Body of pancreas (tissue), 4 donors: ENCODE results near the gene HSDL2. TPM values are rescaled to one million over a fixed set of nuclear protein-coding genes. Genes with fewer than 3 reads are reported as not detected.
A peak's percentile ranks its signal among the peaks of the same experiment; 100 is the strongest.
"Not testable (repeated sequence)": the region's sequence is repeated elsewhere in the genome, so short reads cannot be mapped to it uniquely, and the experiment has no call there.

Source experiments
- ATAC-seq: fragments of 150-250 bp; one replicate; pipeline ENCODE4 v1.9.1; 2016
- DNase-seq, 4 donors: peaks; one replicate each; pipeline ENCODE4 v3.0.0-alpha.2; 2019
- H3K27ac ChIP-seq, 4 donors: fragments of 200-600 bp; sonication (generic); 1 replicate in 3 of 4; 2 replicates in 1 of 4; pipeline versions ENCODE4 v1.5.1 to v1.6.1; 2016 to 2019; ENCODE audit warnings: mild to moderate bottlenecking in 1 of 4, mixed read lengths in 1 of 4, moderate library complexity in 1 of 4
- H3K27me3 ChIP-seq, 2 donors: fragments of 200-600 bp; sonication (generic); one replicate each; pipeline ENCODE4 v1.6.0; 2016; ENCODE audit warnings: mild to moderate bottlenecking in 1 of 2
- H3K36me3 ChIP-seq, 2 donors: fragments of 200-600 bp; sonication (generic); replicated peaks in 1 of 2; 2 replicates each; pipeline ENCODE4 v1.5.1; 2016; ENCODE audit warnings: low read depth in 2 of 2; ENCODE audit not compliant: insufficient read depth in 1 of 2
- H3K4me1 ChIP-seq: fragments of 200-600 bp; sonication (generic); one replicate; pipeline ENCODE4 v1.6.0; 2016
- H3K4me3 ChIP-seq, 2 donors: fragments of 200-600 bp; sonication (generic); 1 replicate in 1 of 2; 2 replicates in 1 of 2; pipeline ENCODE4 v1.5.1; 2016 to 2019
- H3K9me3 ChIP-seq, 3 donors: fragments of 200-600 bp; sonication (generic); 1 replicate in 2 of 3; 2 replicates in 1 of 3; pipeline ENCODE4 v1.5.1; 2016
- POLR2A ChIP-seq, 3 donors: fragments of 450-650 bp; IDR thresholded peaks; one replicate each; pipeline ENCODE4 v1.6.1; 2016; ENCODE audit warnings: antibody characterized with exemption in 3 of 3, mild to moderate bottlenecking in 2 of 3
- WGBS, 2 donors: methylation state at CpG; one replicate each; pipeline ENCODE4 v1.1.5; 2017; 5-methylcytosine and 5-hydroxymethylcytosine counted together
- intact Hi-C: fragments of 100-400 bp; cut with DNase I; formaldehyde crosslinking; loops from one replicate; pipeline ENCODE4 v1.15.1; 2023
- total RNA-seq, 2 donors: library from RNA; depleted of rRNA; stranded (reverse); fragments of >200 nt; gene quantifications; one replicate each; pipeline ENCODE4 v1.1.0, GENCODE V29; 2016
- TF ChIP-seq, protein P1 (sequence below), 7 experiments: fragments of 450-650 bp in 4 of 7; fragments of 200-600 bp in 3 of 7; sonication (generic) in 3 of 7; IDR thresholded peaks; one replicate each; pipeline ENCODE4 v1.5.1; 2016 to 2019; ENCODE audit warnings: antibody characterized with exemption in 7 of 7

HSDL2 gene
- total RNA-seq, 2 donors from 2014 or later, result 20.5 to 22.7 TPM

DNA sequence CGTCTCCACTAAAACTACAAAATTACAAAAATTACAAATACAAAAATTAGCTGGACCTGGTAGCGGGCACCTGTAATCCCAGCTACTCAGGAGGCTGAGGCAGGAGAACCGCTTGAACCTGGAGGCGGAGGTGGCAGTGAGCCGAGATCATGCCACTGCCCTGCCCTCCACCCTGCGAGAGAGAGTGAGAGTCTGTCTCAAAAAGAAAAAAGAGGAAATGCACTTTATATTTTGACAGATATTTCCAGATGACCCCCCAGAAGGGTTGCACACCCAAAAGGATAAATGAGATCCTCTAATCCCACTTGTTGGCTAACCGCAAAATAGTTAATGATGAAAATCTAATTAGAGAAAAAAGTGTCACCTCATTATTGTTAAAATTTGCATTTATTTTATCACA lies 2.2 kb downstream of the HSDL2 start:
- no peak for DNase-seq
- intact Hi-C loops, result no loop called here
- TF ChIP-seq, protein P1, sequence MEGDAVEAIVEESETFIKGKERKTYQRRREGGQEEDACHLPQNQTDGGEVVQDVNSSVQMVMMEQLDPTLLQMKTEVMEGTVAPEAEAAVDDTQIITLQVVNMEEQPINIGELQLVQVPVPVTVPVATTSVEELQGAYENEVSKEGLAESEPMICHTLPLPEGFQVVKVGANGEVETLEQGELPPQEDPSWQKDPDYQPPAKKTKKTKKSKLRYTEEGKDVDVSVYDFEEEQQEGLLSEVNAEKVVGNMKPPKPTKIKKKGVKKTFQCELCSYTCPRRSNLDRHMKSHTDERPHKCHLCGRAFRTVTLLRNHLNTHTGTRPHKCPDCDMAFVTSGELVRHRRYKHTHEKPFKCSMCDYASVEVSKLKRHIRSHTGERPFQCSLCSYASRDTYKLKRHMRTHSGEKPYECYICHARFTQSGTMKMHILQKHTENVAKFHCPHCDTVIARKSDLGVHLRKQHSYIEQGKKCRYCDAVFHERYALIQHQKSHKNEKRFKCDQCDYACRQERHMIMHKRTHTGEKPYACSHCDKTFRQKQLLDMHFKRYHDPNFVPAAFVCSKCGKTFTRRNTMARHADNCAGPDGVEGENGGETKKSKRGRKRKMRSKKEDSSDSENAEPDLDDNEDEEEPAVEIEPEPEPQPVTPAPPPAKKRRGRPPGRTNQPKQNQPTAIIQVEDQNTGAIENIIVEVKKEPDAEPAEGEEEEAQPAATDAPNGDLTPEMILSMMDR (IDR thresholded peaks at IDR 0.05), result no peak
- no peak for TF ChIP-seq POLR2A (IDR thresholded peaks at IDR 0.05)
- H3K27ac ChIP-seq, result no peak overlapping the region
- no peaks in the 10 kb centered on the region for H3K36me3 ChIP-seq
- WGBS, 2 donors, result 95 to 97% methylated on average over 7 of the region's 7 CpGs
- no peaks in the 10 kb centered on the region for H3K9me3 ChIP-seq
- no peaks in the 10 kb centered on the region for H3K27me3 ChIP-seq
- H3K4me3 ChIP-seq, result no peak overlapping the region
- no peak for ATAC-seq
- H3K4me1 ChIP-seq, result peaks cover 42% of the 10 kb centered on the region

DNA sequence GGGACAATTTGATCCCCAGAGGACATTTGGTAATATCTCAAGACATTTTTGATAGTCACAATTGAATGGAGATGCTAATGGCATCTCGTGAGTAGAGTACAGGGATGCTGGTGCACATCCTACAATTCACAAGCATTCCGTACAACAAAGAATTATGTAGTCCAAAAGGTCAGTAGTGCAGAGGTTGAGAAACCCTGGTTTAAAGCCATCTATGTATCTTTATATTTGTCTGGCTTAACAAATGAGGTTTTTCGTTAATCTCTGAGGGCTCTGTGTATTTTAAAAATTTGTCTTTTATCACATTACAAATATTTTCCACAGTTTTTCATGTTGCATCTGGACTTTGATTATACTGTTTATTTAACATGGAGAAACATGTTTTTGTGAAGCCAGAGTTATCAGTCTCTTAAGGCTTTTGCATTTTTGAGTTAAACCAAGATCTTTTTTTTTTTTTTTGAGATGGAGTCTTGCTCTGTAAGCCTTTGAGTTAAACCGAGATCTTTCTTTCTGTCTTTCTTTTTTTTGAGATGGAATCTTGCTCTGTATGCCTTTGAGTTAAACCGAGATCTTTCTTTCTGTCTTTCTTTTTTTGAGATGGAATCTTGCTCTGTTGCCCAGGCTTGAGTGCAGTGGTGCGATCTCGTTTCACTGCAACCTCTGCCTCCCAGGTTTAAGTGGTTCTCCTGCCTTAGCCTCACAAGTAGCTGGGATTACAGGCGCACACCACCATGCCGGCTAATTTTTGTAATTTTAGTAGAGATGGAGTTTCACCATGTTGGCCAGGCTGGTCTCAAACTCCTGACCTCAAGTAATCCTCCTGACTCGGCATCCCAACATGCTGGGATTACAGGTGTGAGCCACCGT lies 2.8 kb downstream of the HSDL2 start:
- no peaks in the 10 kb centered on the region for H3K36me3 ChIP-seq
- H3K27me3 ChIP-seq, result no peaks in the 10 kb centered on the region
- DNase-seq (no peak), ATAC-seq (no peak)
- H3K4me3 ChIP-seq, result no peak overlapping the region
- intact Hi-C loops, result no loop called here
- no peak overlapping the region for H3K27ac ChIP-seq
- no peaks in the 10 kb centered on the region for H3K9me3 ChIP-seq
- TF ChIP-seq POLR2A (IDR thresholded peaks at IDR 0.05), result no peak
- TF ChIP-seq, protein P1 (IDR thresholded peaks at IDR 0.05), result no peak
- peaks cover 36% of the 10 kb centered on the region for H3K4me1 ChIP-seq
- WGBS, 2 donors, result 65 to 67% methylated on average over 11 of the region's 11 CpGs

DNA sequence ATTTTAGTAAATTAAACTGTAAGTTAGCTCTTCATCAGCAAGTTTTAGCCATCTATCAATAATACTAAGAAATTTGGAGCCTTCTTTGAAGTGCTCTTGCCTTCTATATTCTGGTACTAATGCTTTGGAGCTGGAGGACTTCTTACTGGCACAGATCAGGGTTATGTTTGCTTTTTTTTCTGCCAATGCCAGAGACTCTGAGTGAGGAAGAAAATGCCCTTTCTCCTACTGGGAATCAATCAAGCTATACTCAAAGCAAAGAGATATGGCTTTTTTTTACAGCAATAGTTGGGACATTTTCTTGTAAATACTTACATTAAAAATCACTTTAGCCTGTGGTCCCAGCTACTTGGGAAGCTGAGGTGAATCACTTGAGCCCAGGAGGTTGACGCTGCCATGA lies 4.3 kb downstream of the HSDL2 start:
- intact Hi-C loops, result no loop called here

DNA sequence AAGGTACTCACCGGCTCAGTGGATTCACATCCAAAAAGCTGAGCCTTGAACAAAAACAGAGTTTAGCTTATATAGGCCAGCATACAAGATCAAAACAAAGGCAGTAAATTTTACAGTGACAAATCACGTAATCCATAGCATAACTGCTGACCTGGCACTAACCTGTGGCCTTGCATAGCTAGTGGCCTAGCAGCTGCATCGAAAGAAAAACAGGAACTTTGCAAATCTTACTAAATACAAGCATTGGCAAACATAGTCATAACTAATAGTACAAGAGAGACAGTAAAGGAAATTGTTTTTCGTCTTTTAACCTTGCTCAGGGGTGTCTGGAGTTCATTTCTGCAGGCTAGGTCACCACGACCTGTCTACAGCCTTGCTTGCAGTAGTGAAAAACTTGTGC lies 4.8 kb downstream of the HSDL2 start:
- DNase-seq, result peak in 1 of 4 donors; percentile 27
- intact Hi-C loops, result no loop called here
- no peaks in the 10 kb centered on the region for H3K36me3 ChIP-seq
- H3K27ac ChIP-seq, result peak overlapping the region in 1 of 4 donors; percentile 60
- no peak overlapping the region for H3K4me3 ChIP-seq
- no peaks in the 10 kb centered on the region for H3K9me3 ChIP-seq
- TF ChIP-seq, protein P1 (IDR thresholded peaks at IDR 0.05), result no peak
- no peak for TF ChIP-seq POLR2A (IDR thresholded peaks at IDR 0.05)
- 34 to 49% methylated on average over 5 of the region's 5 CpGs for WGBS, 2 donors
- no peak for ATAC-seq
- no peaks in the 10 kb centered on the region for H3K27me3 ChIP-seq
- peaks cover 25% of the 10 kb centered on the region for H3K4me1 ChIP-seq

More for the DNA sequence above, 4.3 kb downstream of the HSDL2 start:
- DNase-seq (no peak), ATAC-seq (no peak)
- no peak overlapping the region for H3K4me3 ChIP-seq
- 67 to 93% methylated on average over 1 of the region's 1 CpG for WGBS, 2 donors
- H3K9me3 ChIP-seq, result no peaks in the 10 kb centered on the region
- TF ChIP-seq, protein P1 (IDR thresholded peaks at IDR 0.05), result no peak
- no peak for TF ChIP-seq POLR2A (IDR thresholded peaks at IDR 0.05)
- H3K36me3 ChIP-seq, result no peaks in the 10 kb centered on the region
- peak overlapping the region in 1 of 4 donors; percentile 60 for H3K27ac ChIP-seq
- peaks cover 25% of the 10 kb centered on the region for H3K4me1 ChIP-seq
- H3K27me3 ChIP-seq, result no peaks in the 10 kb centered on the region

DNA sequence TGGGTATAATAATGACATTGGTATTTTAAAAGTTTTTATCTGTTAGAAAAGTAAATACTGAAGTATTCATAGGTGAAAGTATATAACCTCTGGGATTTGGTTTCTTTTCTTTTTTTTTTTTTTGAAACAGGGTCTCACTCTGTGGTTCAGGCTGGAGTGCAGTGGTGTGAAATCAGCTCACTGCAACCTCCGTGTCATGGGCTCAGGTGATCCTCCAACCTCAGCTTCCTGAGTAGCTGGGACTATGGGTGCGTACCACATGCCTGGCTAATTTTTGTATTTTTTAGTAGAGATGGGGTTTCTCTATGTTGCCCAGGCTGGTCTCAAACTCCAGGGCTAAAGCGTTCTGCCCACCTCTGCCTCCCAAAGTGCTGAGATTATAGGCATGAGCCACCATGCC lies 7.2 kb downstream of the HSDL2 start:
- Histone ChIP-seq H3K27me3 (no peaks in the 10 kb centered on the region), H3K9me3 (no peaks in the 10 kb centered on the region), H3K4me3 (no peak overlapping the region), H3K36me3 (no peaks in the 10 kb centered on the region), H3K27ac (no peak overlapping the region), H3K4me1 (peaks cover 15% of the 10 kb centered on the region)
- TF ChIP-seq POLR2A (IDR thresholded peaks at IDR 0.05), result no peak
- TF ChIP-seq, protein P1 (IDR thresholded peaks at IDR 0.05), result no peak
- intact Hi-C loops, result no loop called here
- ATAC-seq (no peak), DNase-seq (no peak)
- 87 to 96% methylated on average over 3 of the region's 3 CpGs for WGBS, 2 donors

DNA sequence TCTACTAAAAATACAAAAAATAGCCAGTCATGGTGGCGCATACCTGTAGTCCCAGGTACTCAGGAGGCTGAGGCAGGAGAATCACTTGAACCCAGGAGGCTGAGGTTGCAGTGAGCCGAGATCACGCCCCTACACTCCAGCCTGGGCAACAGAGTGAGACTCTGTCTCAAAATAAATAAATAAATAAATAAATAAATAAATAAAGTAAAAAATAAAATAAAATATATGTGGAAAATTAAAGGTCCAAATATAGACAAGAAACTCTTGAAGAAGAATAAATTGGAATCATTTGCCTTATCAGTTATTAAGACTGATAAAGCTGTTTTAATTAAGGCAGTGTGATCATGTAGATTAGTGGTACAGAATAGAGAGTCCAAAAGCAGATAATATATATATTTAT lies 10.0 kb downstream of the HSDL2 start:
- 96 to 100% methylated on average over 3 of the region's 3 CpGs for WGBS, 2 donors
- H3K9me3 ChIP-seq, DNase-seq, H3K4me3 ChIP-seq, H3K4me1 ChIP-seq, ATAC-seq, H3K27ac ChIP-seq, H3K36me3 ChIP-seq, H3K27me3 ChIP-seq, intact Hi-C loops: not testable (repeated sequence)

DNA sequence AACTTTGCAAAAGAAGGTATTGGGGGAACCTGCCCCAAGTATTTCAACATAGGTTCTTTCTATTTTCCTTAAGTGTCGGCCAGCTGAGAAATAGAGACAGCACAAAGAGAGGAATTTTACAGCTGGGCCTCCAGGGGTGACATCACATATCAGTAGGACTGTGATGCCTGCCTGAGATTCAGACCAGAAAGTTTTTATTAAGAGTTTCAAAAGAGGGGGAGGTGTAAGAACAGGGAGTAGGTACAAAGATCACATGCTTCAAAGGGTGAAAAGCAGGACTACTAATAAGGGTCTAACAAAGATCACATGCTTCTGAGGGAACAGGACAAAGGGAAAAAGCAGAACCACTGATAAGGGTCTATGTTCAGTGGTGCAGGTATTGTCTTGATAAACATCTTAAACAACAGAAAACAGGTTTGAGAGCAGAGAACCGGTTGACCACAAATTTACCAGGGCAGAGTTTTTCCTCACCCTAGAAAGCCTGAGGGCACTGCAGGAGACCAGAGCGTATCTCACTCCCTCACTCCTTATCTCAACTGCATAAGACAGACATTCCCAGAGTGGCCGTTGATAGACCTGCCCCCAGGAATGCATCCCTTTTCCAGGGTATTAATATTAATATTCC lies 12.1 kb downstream of the HSDL2 start:
- 80 to 85% methylated on average over 4 of the region's 4 CpGs for WGBS, 2 donors
- ATAC-seq, DNase-seq, H3K9me3 ChIP-seq, H3K4me1 ChIP-seq, H3K27me3 ChIP-seq, intact Hi-C loops, H3K4me3 ChIP-seq, H3K36me3 ChIP-seq, H3K27ac ChIP-seq: not testable (repeated sequence)
